Aortic smooth muscle cell (primary cell): ENCODE results near the gene SERPINB10. TPM values are rescaled to one million over a fixed set of nuclear protein-coding genes. Genes with fewer than 3 reads are reported as not detected.

Source experiments
- total RNA-seq: library from RNA; depleted of rRNA; stranded (reverse); fragments of >200 nt; gene quantifications from 2 replicates; pipeline ENCODE4 v1.2.3, GENCODE V29; 2014

Gene SERPINB10, protein sequence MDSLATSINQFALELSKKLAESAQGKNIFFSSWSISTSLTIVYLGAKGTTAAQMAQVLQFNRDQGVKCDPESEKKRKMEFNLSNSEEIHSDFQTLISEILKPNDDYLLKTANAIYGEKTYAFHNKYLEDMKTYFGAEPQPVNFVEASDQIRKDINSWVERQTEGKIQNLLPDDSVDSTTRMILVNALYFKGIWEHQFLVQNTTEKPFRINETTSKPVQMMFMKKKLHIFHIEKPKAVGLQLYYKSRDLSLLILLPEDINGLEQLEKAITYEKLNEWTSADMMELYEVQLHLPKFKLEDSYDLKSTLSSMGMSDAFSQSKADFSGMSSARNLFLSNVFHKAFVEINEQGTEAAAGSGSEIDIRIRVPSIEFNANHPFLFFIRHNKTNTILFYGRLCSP
- total RNA-seq: 0.13 TPM in 1 of 2 replicates, not detected in the other

DNA sequence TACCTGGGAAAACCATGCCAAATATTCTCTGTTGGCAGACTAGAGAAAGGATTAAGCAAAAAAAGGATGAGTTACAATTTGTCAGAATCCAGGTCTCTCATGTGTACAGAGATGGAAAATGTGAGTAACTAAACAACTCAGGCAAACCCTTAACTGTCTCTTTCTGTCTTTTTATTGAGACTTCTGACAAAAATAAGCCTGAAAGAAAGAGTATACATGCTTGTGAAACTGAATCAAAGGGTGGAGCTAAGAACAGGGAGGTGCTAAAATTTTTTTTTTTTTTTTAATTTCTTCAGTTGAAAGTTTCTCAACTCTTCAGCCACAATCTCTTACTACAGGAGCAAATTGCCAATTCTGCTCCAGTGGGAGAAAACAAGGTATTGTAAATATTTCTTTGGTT is at the start of gene SERPINB10:
Gene SERPINB10, plus strand, starts transcription at position 295 of the 400 bp plus-strand sequence. CDS start 7,553 bp downstream, outside the sequence.

DNA sequence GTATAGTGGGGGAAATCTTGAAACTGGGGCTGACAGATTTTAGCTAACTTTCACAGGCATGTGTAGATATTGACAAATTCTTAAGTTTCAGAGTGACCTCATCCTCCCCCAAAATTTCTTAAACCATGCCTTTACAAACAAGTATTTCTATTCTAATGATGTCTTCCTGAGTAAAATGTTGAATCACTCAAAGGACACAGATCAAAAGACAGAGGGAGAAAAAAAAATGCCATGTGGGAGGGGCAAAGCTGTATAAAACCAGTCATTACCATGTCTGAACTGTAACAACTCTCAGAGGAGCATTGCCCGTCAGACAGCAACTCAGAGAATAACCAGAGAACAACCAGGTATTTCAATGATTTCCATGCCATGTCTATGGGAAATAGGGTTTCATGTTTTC is 20.3 kb upstream of the SERPINB10 start, which contains the start of gene SERPINB2:
Gene SERPINB2, plus strand, starts transcription at position 282 of the 400 bp plus-strand sequence. CDS start 3,740 bp downstream, outside the sequence.

DNA sequence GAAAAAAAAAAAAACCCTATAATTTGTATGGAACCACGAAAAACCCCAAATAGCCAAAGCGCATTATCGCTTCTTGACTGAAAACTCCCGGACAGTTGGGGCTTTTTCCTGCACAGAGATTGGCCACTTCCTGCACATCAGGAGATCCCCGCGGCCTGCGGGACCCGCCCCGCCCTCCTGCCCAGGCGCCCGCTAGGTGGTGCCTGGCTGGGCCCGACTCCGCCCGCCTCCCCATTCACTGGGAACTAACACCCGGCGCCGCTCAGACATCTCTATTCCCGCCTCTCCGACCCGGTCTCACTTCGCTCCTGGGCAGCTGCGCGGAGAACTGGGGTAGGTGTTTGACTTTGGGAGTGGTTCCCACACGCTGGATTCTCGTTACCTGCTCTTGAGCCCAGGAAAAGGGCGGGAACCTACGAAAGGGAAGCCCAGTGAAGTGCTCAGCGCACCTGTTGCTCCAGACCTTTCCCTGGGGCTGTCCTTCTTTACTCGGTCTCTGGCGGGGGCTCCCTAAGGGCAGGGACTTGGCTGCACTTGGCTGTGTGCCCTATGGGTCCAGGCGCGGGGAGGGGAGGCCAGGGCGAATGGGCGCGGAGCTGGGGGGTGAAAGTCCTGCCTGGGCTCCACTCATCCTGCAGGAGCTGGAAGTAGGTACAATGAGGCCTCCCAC is 41.4 kb downstream of the SERPINB10 start, which contains the start of gene HMSD:
Gene HMSD, plus strand, starts transcription at position 234 of the 670 bp plus-strand sequence. CDS start 4,155 bp downstream, outside the sequence.

DNA sequence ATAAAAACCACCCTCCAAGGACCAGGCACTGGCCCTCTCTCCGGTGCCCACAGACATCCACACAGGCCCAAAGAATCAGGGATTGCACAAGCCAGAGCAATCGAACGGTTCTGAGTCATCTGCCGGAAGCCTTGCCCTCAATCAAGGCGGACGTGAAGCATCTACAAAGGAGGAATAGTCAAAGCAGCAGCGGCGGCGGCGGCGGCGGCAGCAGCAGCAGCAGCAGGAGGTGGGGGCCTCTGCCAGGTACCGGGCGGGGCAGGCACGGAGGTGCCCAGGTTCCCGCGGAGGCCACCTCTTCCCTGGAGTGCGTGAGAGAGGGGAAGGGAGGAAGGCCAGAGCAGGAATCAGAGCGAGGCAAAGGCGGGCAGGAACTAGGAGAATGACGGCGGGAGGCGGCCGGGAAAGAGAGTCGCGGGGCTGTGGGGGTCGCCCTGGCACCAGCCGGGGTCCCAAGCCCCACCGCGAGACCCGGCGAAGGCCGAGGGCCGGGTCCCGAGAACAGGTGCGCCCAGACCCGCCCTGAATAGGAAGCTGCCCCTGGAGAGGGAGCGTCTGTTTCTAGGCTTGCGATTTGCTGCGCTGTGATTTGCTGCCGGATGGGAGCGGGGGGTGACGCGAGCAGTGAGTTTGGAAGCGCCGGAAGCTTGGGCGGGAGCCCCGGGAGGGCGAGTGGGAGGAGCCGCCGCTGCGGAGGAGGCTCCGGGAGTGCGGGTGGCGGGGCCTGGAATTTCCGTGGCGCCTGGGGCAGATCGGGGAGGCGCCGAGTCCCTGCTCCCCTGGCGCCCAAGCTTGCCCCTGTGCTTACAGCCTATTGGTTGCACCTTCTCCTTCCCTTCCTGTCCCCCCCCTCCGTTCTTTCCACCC is 62.4 kb downstream of the SERPINB10 start, which contains the start of gene SERPINB8:
Gene SERPINB8, plus strand, starts transcription at position 140 of the 867 bp plus-strand sequence. CDS start 8,228 bp downstream, outside the sequence.

Other genes starting within 250 kb of the SERPINB10 start
- gene SERPINB3, start 246.1 kb upstream of the SERPINB10 start, total RNA-seq: not detected in 2 replicates
- gene SERPINB11, start 205.0 kb upstream of the SERPINB10 start, total RNA-seq: not detected in 2 replicates
- not detected in 2 replicates for gene SERPINB7, start 132.5 kb upstream of the SERPINB10 start, total RNA-seq
- 2.4 and 19.8 TPM in 2 replicates for gene SERPINB2, start 20.3 kb upstream of the SERPINB10 start, total RNA-seq
- not detected in 2 replicates for gene HMSD, start 41.3 kb downstream of the SERPINB10 start, total RNA-seq
- gene SERPINB8, start 62.1 kb downstream of the SERPINB10 start, total RNA-seq: 20.1 and 21.6 TPM in 2 replicates
- gene LINC00305, start 241.1 kb downstream of the SERPINB10 start, total RNA-seq: not detected in 2 replicates